DND-41 (cell line): Measurements from ENCODE around the gene DHRS7B.

Experiments
- EZH2 ChIP-seq: IDR thresholded peaks from 3 replicates; pipeline ENCODE4 v1.6.1; 2012; ENCODE audit warnings: borderline replicate concordance, low read depth, mild to moderate bottlenecking, moderate library complexity, low read length, inconsistent platforms; ENCODE audit not compliant: severe bottlenecking
- TF ChIP-seq, protein P1 (sequence below): IDR thresholded peaks from 2 replicates; pipeline ENCODE4 v1.5.1; 2012; ENCODE audit warnings: borderline replicate concordance, low read length, moderate library complexity, mild to moderate bottlenecking; ENCODE audit not compliant: poor library complexity, severe bottlenecking; ENCODE audit errors: extremely low read depth

DNA sequence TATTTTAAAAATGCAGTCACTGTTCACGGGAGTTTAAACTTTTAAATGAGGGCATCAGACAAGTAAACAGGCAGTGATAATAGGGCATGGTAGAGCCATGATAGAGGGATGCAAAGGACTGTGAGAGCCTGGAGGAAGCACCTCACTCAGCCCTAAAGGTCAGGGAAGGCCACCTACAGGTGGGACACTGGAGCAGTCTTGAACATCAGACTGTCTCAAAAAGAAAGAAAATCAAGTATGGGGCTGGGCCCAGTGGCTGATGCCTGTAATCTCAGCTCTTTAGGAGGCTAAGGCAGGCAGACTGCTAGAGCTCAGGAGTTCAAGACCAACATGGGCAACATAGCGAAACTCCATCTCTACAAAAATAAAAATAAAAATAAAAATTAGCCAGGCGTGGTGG lies 31.0 kb upstream of the DHRS7B start:
- TF ChIP-seq, protein P1, sequence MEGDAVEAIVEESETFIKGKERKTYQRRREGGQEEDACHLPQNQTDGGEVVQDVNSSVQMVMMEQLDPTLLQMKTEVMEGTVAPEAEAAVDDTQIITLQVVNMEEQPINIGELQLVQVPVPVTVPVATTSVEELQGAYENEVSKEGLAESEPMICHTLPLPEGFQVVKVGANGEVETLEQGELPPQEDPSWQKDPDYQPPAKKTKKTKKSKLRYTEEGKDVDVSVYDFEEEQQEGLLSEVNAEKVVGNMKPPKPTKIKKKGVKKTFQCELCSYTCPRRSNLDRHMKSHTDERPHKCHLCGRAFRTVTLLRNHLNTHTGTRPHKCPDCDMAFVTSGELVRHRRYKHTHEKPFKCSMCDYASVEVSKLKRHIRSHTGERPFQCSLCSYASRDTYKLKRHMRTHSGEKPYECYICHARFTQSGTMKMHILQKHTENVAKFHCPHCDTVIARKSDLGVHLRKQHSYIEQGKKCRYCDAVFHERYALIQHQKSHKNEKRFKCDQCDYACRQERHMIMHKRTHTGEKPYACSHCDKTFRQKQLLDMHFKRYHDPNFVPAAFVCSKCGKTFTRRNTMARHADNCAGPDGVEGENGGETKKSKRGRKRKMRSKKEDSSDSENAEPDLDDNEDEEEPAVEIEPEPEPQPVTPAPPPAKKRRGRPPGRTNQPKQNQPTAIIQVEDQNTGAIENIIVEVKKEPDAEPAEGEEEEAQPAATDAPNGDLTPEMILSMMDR = no peak
- TF ChIP-seq EZH2 = no peak
